Neuronal stem cell (in vitro differentiated cells): ENCODE results near the gene ECSIT.
A peak's percentile ranks its signal among the peaks of the same experiment; 100 is the strongest.

Experiments
- DNase-seq: peaks from one replicate; pipeline ENCODE4 v3.0.0-alpha.2; 2013; ENCODE audit warnings: low spot score
- H2AFZ ChIP-seq: one replicate; pipeline ENCODE4 v1.6.1; 2013; ENCODE audit warnings: mild to moderate bottlenecking, low read length, inconsistent platforms
- H2AK5ac ChIP-seq: 2 replicates; pipeline ENCODE4 v1.6.1; 2013; ENCODE audit warnings: low read depth, mild to moderate bottlenecking, inconsistent platforms, low read length, moderate library complexity, mixed read lengths
- H2BK120ac ChIP-seq: 2 replicates; pipeline ENCODE4 v1.6.1; 2013; ENCODE audit warnings: low read depth, mild to moderate bottlenecking, inconsistent platforms, low read length, moderate library complexity, mixed read lengths
- H2BK12ac ChIP-seq: one replicate; pipeline ENCODE4 v1.6.1; 2013; ENCODE audit warnings: low read length, inconsistent platforms
- H2BK15ac ChIP-seq: 2 replicates; pipeline ENCODE4 v1.6.1; 2013; ENCODE audit warnings: mild to moderate bottlenecking, low read length, inconsistent platforms, mixed read lengths
- H2BK5ac ChIP-seq: one replicate; pipeline ENCODE4 v1.6.1; 2013; ENCODE audit warnings: inconsistent platforms, mild to moderate bottlenecking, low read length, moderate library complexity
- H3K14ac ChIP-seq: one replicate; pipeline ENCODE4 v1.6.1; 2013; ENCODE audit warnings: low read length, inconsistent platforms
- H3K18ac ChIP-seq: 2 replicates; pipeline ENCODE4 v1.6.1; 2013; ENCODE audit warnings: low read length, inconsistent platforms
- H3K23ac ChIP-seq: 2 replicates; pipeline ENCODE4 v1.6.1; 2013; ENCODE audit warnings: low read depth, mild to moderate bottlenecking, mixed read lengths, low read length, inconsistent platforms; ENCODE audit not compliant: poor library complexity
- H3K27ac ChIP-seq: replicated peaks from 3 replicates; pipeline ENCODE4 v1.5.1; 2013; ENCODE audit warnings: low read length, inconsistent platforms
- H3K27me3 ChIP-seq, 3 experiments: 2 replicates each; pipeline ENCODE4 v1.6.1; 2013; ENCODE audit warnings: low read length in 3 of 3, mild to moderate bottlenecking in 2 of 3, inconsistent platforms in 1 of 3, low read depth in 1 of 3, mixed read lengths in 1 of 3, moderate library complexity in 1 of 3; ENCODE audit not compliant: control insufficient read depth in 3 of 3, insufficient read depth in 3 of 3
- H3K36me3 ChIP-seq, 2 donors: replicated peaks in 1 of 2; 2 replicates each; pipeline ENCODE4 v1.6.1; 2013; ENCODE audit warnings: low read length in 2 of 2; ENCODE audit not compliant: control insufficient read depth in 2 of 2, insufficient read depth in 2 of 2
- H3K4ac ChIP-seq: 2 replicates; pipeline ENCODE4 v1.6.1; 2013; ENCODE audit warnings: inconsistent platforms, mild to moderate bottlenecking, low read length, moderate library complexity
- H3K4me1 ChIP-seq, 2 donors: 1 replicate in 1 of 2; 2 replicates in 1 of 2; pipeline ENCODE4 v1.6.1; 2013; ENCODE audit warnings: low read length in 2 of 2, low read depth in 1 of 2; ENCODE audit not compliant: control insufficient read depth in 2 of 2, insufficient read depth in 1 of 2
- H3K4me2 ChIP-seq: one replicate; pipeline ENCODE4 v1.6.1; 2013; ENCODE audit warnings: mild to moderate bottlenecking, low read length, inconsistent platforms; ENCODE audit not compliant: insufficient read depth, poor library complexity, severe bottlenecking
- H3K4me3 ChIP-seq, 2 donors: 2 replicates each; pipeline ENCODE4 v1.5.1; 2013; ENCODE audit warnings: low read length in 2 of 2, mild to moderate bottlenecking in 2 of 2, inconsistent platforms in 1 of 2, moderate library complexity in 1 of 2
- H3K79me1 ChIP-seq: one replicate; pipeline ENCODE4 v1.6.1; 2013; ENCODE audit warnings: low read depth, mild to moderate bottlenecking, inconsistent platforms, low read length, moderate library complexity
- H3K9ac ChIP-seq: one replicate; pipeline ENCODE4 v1.6.1; 2013; ENCODE audit warnings: mild to moderate bottlenecking, low read depth, low read length, inconsistent platforms; ENCODE audit not compliant: poor library complexity
- H3K9me3 ChIP-seq, 2 donors: replicated peaks in 1 of 2; 2 replicates each; pipeline versions ENCODE3 to v1.6.1; 2013; ENCODE audit warnings: low read length in 2 of 2, mild to moderate bottlenecking in 2 of 2, inconsistent platforms in 1 of 2, low read depth in 1 of 2, mixed read lengths in 1 of 2, moderate library complexity in 1 of 2; ENCODE audit not compliant: control insufficient read depth in 2 of 2, insufficient read depth in 1 of 2
- H4K8ac ChIP-seq: one replicate; pipeline ENCODE4 v1.6.1; 2013; ENCODE audit warnings: low read depth, mild to moderate bottlenecking, inconsistent platforms, low read length, moderate library complexity
- H4K91ac ChIP-seq: one replicate; pipeline ENCODE4 v1.6.1; 2013; ENCODE audit warnings: low read length, low read depth, mild to moderate bottlenecking, inconsistent platforms; ENCODE audit not compliant: poor library complexity
- WGBS, 2 donors: extraction: QIAGEN DNeasy Blood & Tissue Kit; methylation state at CpG; one replicate each; pipeline ENCODE4 v1.1.7; 2013; ENCODE audit warnings: missing lambda C conversion rate in 2 of 2, mixed read lengths in 1 of 2; ENCODE audit not compliant: insufficient read length in 2 of 2, insufficient replicate concordance in 1 of 2; ENCODE audit errors: extremely low coverage in 2 of 2; 5-methylcytosine and 5-hydroxymethylcytosine counted together

ECSIT gene

GRCh38 chr19:11479898-11480714 lies 48.8 kb downstream of the ECSIT start:
- no peak for DNase-seq
- H3K4me3 ChIP-seq = peak overlapping the region in 1 of 2 donors; percentile 90
- no CpG with 5 or more reads among the region's 86 CpGs for WGBS, 2 donors

GRCh38 chr19:11479090-11479897 lies 49.6 kb downstream of the ECSIT start:
- H3K27ac ChIP-seq = no peak overlapping the region
- H2BK12ac ChIP-seq = peak overlapping the region; percentile 81
- H2BK120ac ChIP-seq = no peak overlapping the region
- H2AK5ac ChIP-seq = peak overlapping the region; percentile 71
- no peak overlapping the region for H2BK5ac ChIP-seq
- no peak overlapping the region for H4K8ac ChIP-seq
- H3K4me3 ChIP-seq = peak overlapping the region; percentile 26 to 90
- no peak overlapping the region for H3K14ac ChIP-seq
- peak overlapping the region; percentile 38 for H3K4me2 ChIP-seq
- H3K36me3 ChIP-seq = peaks cover 0 to 46% of the 10 kb centered on the region in 2 donors
- H3K23ac ChIP-seq = peak overlapping the region; percentile 36
- peak overlapping the region; percentile 83 for H2AFZ ChIP-seq
- H4K91ac ChIP-seq = no peak overlapping the region
- DNase-seq = peak; percentile 50
- no peak overlapping the region for H3K18ac ChIP-seq
- no peak overlapping the region for H3K4ac ChIP-seq
- H3K79me1 ChIP-seq = no peaks in the 10 kb centered on the region
- H3K4me1 ChIP-seq = peaks cover 0 to 5% of the 10 kb centered on the region in 2 donors
- WGBS, 2 donors = no CpG with 5 or more reads among the region's 62 CpGs
- peak overlapping the region; percentile 65 for H2BK15ac ChIP-seq
- H3K9ac ChIP-seq = no peak overlapping the region
- H3K27me3 ChIP-seq = peaks cover 0 to 41% (median 16%) of the 10 kb centered on the region in 3 experiments
- H3K9me3 ChIP-seq = peaks cover 0 to 4% of the 10 kb centered on the region in 2 donors

More at GRCh38 chr19:11479898-11480714, 48.8 kb downstream of the ECSIT start:
- peak overlapping the region; percentile 73 for H3K14ac ChIP-seq
- H2AFZ ChIP-seq = peak overlapping the region; percentile 83
- H3K4me1 ChIP-seq = peaks cover 0 to 5% of the 10 kb centered on the region in 2 donors
- no peak overlapping the region for H3K4ac ChIP-seq
- no peak overlapping the region for H2BK15ac ChIP-seq
- H3K18ac ChIP-seq = peak overlapping the region; percentile 46
- H2BK120ac ChIP-seq = no peak overlapping the region
- no peak overlapping the region for H3K27ac ChIP-seq
- no peak overlapping the region for H4K91ac ChIP-seq
- H3K9ac ChIP-seq = no peak overlapping the region
- H3K9me3 ChIP-seq = peaks cover 0 to 4% of the 10 kb centered on the region in 2 donors
- H3K79me1 ChIP-seq = no peaks in the 10 kb centered on the region
- H3K36me3 ChIP-seq = peaks cover 0 to 41% of the 10 kb centered on the region in 2 donors
- H3K4me2 ChIP-seq = peak overlapping the region; percentile 38
- no peak overlapping the region for H2AK5ac ChIP-seq
- peaks cover 0 to 41% (median 16%) of the 10 kb centered on the region in 3 experiments for H3K27me3 ChIP-seq
- H3K23ac ChIP-seq = peak overlapping the region; percentile 90
- H2BK12ac ChIP-seq = no peak overlapping the region
- no peak overlapping the region for H4K8ac ChIP-seq
- H2BK5ac ChIP-seq = no peak overlapping the region

GRCh38 chr19:11478167-11479089 lies 50.5 kb downstream of the ECSIT start:
- Histone ChIP-seq H2AK5ac (peak overlapping the region; percentile 71), H2BK15ac (peak overlapping the region; percentile 65), H3K79me1 (no peaks in the 10 kb centered on the region), H2BK5ac (no peak overlapping the region), H3K4me1 (peaks cover 0 to 5% of the 10 kb centered on the region in 2 donors), H2BK12ac (peak overlapping the region; percentile 81), H3K14ac (no peak overlapping the region), H3K18ac (no peak overlapping the region), H4K91ac (no peak overlapping the region), H3K4me3 (peak overlapping the region; percentile 15 to 90), H2BK120ac (no peak overlapping the region), H4K8ac (no peak overlapping the region), H3K36me3 (peaks cover 0 to 55% of the 10 kb centered on the region in 2 donors), H3K23ac (no peak overlapping the region), H3K9me3 (peaks cover 0 to 4% of the 10 kb centered on the region in 2 donors), H3K9ac (peak overlapping the region; percentile 13), H3K4ac (no peak overlapping the region), H3K4me2 (no peak overlapping the region), H3K27me3 (peaks cover 0 to 41% (median 16%) of the 10 kb centered on the region in 3 experiments), H3K27ac (no peak overlapping the region), H2AFZ (no peak overlapping the region)
- WGBS, 2 donors = no CpG with 5 or more reads among the region's 19 CpGs
- DNase-seq = no peak
